HG03175 (cell line): ENCODE results near the gene FAM222A.

ENCODE experiments used
- ATAC-seq: cut with Tn5 transposase; IDR thresholded peaks from one replicate; pipeline ENCODE4 v1.9.1; 2021; ENCODE audit warnings: mild to moderate bottlenecking, moderate library complexity; ENCODE audit not compliant: unreplicated experiment

FAM222A gene

GRCh38 chr12:109770861-109771670 is 57.4 kb downstream of the FAM222A start:
- ATAC-seq: no peak

- ATAC-seq: no peak
Measured at GRCh38 chr12:109771746-109772621, 58.4 kb downstream of the FAM222A start.

DNA sequence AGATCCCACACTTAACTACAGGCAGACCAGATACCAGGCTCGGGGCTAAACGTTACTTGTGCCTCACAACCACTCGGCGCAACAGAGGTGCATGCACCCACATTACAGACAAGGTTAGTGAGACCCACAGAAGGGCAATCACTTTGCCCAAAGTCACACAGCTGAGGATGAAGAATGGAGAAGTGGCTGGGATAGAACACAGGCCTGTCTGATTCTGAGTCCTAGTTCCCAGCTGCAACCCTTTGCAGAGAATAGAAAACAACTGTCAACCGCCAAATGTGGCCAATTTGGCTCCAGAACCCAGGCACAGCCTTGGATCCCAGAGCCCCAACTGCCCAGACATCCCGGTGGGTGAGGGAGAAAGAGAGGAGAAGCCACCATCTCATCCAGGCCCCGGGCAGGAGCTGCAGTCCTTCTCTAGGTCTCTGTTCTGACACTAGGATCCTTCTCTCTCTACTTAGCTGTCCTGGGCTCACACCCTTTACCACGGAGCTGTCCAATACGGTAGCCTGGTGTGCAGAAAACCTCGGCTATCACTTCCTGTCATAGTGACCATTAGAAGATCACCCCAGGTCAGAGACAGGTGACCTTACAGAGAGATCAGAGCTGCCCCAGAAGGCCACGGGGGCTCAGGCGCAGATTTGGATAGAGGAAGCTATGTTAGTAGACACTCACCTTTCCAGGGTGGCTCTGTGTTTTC is 59.1 kb downstream of the FAM222A start:
- no peak for ATAC-seq

- no peak for ATAC-seq
Measured at GRCh38 chr12:109773384-109774011, 59.9 kb downstream of the FAM222A start.

DNA sequence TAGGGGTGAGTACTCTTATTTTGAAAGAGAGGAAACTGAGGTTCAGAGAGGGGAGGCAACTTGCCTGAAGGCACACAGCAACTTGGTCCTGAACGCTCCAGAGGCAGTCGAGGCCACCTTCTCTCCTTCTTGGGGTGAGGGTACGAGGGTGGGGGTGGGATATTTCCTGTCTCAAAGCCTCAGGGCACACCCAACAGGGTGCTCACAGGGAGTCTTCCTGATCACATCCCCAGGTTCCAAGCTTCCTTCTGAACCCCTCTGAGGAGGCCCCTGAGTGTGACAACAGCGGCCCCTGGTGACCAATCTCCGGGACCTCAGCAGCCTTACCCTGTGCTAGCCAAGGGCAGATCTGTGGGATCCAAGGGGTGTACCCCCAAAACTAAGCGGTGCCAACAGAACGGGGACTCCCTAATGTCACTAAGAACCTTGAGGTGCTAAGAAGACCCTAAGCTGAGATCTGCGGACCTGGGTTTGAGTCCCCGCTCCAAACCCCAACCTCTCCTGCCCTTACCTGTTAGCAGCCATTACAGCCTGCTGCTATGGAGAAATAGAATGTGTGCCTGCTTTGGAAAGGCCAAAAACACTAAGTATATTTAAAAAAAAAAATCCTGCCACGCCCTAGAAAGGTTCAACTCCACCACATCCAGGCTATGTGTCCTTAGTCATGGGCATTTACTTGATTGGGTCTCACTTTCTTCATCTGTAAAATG is 61.7 kb downstream of the FAM222A start:
- ATAC-seq: no peak

DNA sequence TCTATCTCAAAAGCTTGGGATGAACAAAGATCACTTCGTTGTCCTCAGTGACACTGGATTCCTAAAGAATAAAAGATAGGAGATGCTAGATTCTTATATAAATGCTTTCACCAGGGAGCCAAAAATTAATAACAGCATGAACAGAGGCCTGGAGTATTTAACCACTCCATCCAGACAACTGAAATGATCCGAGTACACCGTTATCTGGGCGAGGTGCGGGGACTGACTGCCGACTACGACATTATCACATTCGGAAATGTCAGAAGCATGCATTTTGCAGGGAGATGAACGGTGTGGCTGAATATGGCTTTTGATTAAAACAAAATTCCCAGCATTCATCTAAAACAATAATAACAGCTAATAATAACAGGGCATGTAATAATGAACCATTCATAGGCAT is 63.0 kb downstream of the FAM222A start:
- ATAC-seq: no peak

GRCh38 chr12:109777544-109777943 is 63.9 kb downstream of the FAM222A start:
- no peak for ATAC-seq

DNA sequence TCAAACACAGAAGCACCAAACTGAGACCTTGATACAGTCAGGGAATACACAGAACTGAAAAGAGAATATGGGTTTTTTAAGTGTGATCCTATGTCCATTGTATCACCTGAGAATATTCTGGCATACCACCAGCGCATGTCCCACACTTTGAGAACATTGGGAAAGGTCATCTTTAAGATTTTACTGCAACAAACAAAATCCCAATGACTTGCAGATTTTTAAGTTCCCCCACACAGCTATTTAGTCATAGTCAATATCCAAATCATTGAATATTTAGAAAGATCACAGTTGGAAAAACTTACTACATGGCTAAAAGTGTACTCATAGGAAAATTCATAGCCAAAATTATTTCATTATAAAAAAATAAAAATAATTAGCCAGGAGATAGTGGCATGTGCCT is 65.1 kb downstream of the FAM222A start:
- no peak for ATAC-seq

GRCh38 chr12:109779382-109779781 is 65.8 kb downstream of the FAM222A start:
- no peak for ATAC-seq

GRCh38 chr12:109781668-109782325 is 68.2 kb downstream of the FAM222A start:
- no peak for ATAC-seq

DNA sequence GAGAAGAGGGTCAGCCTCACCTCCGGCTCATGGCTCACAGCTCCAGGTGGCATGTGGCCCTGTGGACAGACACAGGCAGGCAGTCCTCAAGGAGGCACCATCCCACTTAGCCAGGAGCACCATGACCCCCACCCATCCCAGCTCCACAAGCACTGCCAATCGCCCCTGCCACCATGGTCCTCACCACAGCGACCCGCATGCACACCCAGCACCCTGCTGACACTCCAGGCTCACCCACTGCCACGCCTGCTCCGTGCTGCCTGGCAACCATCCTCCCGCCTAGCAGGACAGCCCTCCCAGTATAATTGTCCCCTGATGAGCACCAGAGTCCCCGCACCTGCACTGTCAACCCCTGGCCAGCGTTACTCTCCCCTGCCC is 68.7 kb downstream of the FAM222A start:
- ATAC-seq: no peak

DNA sequence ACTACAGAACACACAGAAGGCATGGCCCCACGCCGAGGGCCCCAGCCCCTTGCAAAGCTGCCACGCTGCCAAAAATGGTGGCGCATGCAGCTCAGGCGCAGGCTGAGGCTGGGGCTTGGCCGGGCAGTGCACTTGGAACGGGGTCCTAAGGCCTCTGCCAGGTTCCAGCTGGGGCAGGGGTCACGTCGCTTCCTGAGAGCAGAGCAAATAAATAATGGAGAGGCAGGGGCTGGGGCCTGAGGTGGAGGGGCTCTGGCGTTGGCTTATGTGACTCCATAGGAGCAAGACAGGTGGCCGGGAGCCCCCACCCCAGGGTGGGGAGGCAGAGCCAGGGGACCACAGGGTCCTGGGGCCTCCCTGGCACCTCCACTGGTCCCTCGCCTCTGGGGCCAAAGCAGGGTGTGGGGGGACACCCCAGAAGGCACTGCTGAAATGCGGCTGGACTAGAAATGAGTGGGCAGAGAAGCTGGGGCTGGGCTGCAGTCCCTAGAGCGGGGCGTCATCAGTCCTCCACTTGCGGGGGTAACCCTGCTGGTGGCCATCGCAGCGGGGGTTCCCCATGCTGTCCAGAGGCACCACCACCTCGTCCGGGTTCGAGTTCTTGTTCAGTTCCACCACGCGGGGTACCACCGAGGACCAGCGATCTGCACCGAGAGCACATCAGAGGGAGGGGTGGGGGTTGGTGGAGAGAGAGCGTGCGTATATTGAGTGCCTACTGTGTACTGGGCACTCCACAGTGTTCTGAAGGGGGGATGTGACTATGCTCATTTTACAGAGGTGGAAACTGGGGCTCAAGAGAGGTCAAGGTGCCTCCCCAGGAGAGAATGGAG is 69.7 kb downstream of the FAM222A start:
- no peak for ATAC-seq

DNA sequence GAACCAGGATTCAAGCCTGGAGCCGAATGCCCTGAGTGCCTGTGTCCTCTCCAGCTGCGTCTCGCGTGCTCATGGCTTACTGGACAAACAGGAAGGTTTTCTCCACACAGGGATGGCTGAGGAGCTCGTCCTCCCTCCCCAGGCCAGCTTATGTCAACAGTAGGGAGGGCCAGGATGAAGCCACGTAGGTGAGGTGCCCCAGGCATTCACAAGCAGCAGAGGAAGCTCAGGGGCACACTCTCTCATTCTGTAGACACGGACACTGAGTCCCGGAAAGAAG is 70.3 kb downstream of the FAM222A start:
- ATAC-seq: no peak

DNA sequence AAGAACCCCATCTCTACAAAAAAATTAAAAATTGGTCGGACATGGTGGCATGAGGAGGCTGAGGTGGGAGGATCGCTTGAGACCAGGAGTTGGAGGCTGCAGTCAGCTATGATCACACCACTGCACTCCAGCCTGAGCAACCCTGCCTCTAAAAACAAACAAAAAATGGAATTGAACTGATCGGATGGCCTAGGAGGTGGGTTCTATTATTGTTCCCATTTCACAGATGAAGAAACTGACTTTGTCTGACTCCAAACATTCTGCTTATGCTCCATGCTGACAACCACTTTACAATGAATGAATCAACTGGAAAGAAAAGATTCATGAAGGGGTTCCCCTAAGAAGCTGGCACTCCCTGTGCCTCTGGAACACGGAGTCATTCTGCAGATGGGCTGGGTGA is 72.2 kb downstream of the FAM222A start:
- no peak for ATAC-seq

DNA sequence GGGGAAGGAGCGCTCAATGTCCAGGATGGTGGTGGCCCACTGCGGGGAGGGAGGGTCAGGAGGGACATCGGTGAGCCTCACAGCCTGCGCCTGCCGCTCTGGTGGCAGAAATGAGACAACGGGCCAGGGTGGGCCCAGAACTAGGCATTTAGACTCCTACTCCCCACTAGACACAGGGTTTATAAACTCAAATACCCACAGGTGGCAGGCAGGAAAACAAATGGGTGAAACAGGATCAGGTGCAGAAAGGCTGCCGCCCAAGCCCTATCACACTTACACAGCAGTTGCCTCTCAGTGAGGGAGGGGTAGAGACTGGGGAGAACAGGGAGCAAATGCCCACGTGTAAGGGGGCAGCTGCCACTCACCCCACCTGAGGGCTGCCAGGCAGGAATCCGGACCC is 73.2 kb downstream of the FAM222A start:
- no peak for ATAC-seq

DNA sequence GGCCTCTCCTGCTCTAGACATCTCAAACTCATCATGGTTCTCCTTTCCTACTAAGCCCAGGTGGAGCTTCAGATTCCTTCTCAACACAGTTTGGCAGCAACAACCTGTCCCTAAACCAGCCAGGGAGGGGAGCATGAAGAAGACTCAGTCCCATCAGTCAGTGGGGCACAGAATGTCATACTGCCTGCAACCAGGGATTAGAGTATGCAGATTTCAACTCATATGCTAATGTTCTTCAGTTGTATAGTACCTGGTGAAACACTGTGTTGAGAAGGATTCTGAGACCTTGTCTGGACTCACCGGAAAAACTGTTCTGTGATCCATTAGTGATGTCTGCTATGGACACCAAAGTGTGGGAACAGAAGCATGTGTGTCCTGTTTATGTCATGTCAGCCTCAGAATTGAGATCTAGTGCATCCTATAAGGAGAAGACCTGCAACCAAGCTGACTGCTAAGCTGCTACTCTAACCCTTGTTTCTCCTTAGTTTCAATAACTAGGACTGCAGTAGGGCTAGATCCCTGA is 76.0 kb downstream of the FAM222A start:
- no peak for ATAC-seq

DNA sequence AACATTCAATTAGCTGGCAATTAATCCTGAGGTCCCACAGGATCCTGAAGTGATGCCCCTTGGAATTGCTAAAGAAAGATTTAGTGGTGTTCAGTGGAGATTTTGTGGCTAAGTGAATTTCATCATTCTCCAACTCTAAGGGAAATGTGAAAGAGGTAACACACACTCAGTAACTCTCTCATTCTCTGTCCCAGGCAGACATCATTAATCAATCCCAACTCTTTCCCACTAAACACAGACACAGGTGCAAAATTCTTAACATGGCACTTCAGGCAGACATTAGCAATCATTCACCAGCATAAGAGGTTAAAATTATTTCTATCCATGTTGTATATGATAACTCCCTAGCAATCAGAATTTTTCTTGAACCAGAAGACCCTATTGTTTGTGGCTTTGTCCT is 79.4 kb downstream of the FAM222A start:
- ATAC-seq: no peak

DNA sequence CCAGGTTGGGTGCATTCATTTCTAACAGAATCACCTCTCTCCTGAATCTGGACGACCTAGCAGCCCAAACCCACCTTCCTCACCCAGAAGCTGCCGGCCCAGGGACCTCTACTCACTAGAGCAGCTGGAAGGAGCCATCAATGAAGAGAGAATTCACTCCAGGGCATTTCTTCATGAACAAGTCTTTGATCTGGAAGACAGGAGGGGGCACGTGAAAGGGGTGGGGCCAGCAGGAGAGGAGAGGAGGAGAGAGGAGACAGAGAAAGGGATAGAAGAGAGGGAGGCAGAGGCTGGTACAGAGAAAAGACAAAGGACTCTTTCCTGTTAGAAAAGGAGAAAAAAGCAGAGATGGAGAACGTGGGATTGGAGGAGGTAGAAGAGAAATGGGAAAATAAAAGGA is 79.8 kb downstream of the FAM222A start:
- ATAC-seq: no peak
